ENCODE data around the gene ZNF687.
"Not testable (repeated sequence)": the region's sequence is repeated elsewhere in the genome, so short reads cannot be mapped to it uniquely, and the experiment has no call there.

Gene ZNF687

GRCh38 chr1:151281969-151282882 lies at the start of gene ZNF687:
Gene ZNF687 (plus strand): TSS chr1:151282299. CDS start chr1:151286292, 3,993 bp downstream.
- peak; percentile 100 for DNase-seq

GRCh38 chr1:151235235-151235634 lies 46.9 kb upstream of the ZNF687 start:
- DNase-seq = no peak

- no peak for DNase-seq
These were observed 44.2 kb upstream of the ZNF687 start for GRCh38 chr1:151237678-151238466.

GRCh38 chr1:151238467-151238739 lies 43.7 kb upstream of the ZNF687 start:
- DNase-seq = no peak

GRCh38 chr1:151242442-151242841 lies 39.7 kb upstream of the ZNF687 start:
- DNase-seq = no peak

- no peak for DNase-seq
These were observed 38.3 kb upstream of the ZNF687 start for GRCh38 chr1:151243683-151244216.

- DNase-seq = no peak
These were observed 35.3 kb upstream of the ZNF687 start for GRCh38 chr1:151246786-151247185.

- peak; percentile 77 for DNase-seq
These were observed 30.2 kb upstream of the ZNF687 start for GRCh38 chr1:151251656-151252470.

GRCh38 chr1:151254217-151255213 lies 27.6 kb upstream of the ZNF687 start, which contains the start of gene PSMD4:
Gene PSMD4 (plus strand): TSS chr1:151254734. CDS start chr1:151254783, 49 bp downstream.
- DNase-seq = peak; percentile 91

- no peak for DNase-seq
These were observed 26.7 kb upstream of the ZNF687 start for GRCh38 chr1:151255381-151255780.

- DNase-seq = no peak
These were observed 22.7 kb upstream of the ZNF687 start for GRCh38 chr1:151259351-151259750.

- no peak for DNase-seq
These were observed 16.5 kb upstream of the ZNF687 start for GRCh38 chr1:151265446-151266236.

GRCh38 chr1:151266315-151266714 lies 15.8 kb upstream of the ZNF687 start:
- no peak for DNase-seq

- no peak for DNase-seq
These were observed 15.3 kb upstream of the ZNF687 start for GRCh38 chr1:151266821-151267220.

- no peak for DNase-seq
These were observed 14.3 kb upstream of the ZNF687 start for GRCh38 chr1:151267760-151268159.

- no peak for DNase-seq
These were observed 8.1 kb upstream of the ZNF687 start for GRCh38 chr1:151273924-151274466.

- not testable (repeated sequence) for DNase-seq
These were observed 6.8 kb upstream of the ZNF687 start for GRCh38 chr1:151275341-151275740.

GRCh38 chr1:151277249-151277648 lies 4.8 kb upstream of the ZNF687 start:
- no peak for DNase-seq

GRCh38 chr1:151281225-151281968 lies 702 bp upstream of the ZNF687 start:
- DNase-seq = peak; percentile 97

All from NCI-H1436 (cell line).